ENCODE results near the gene PPP2R2C. TPM values are rescaled to one million over a fixed set of nuclear protein-coding genes. Genes with fewer than 3 reads are reported as not detected.
A peak's percentile ranks its signal among the peaks of the same experiment; 100 is the strongest.

PPP2R2C gene
- total and polyA plus RNA-seq, 9 of the 15 experiments (the other 6 are each of a cell fraction or from before 2014, with no cell fraction given) = 0.04 to 0.06 TPM; not detected in 7

DNA sequence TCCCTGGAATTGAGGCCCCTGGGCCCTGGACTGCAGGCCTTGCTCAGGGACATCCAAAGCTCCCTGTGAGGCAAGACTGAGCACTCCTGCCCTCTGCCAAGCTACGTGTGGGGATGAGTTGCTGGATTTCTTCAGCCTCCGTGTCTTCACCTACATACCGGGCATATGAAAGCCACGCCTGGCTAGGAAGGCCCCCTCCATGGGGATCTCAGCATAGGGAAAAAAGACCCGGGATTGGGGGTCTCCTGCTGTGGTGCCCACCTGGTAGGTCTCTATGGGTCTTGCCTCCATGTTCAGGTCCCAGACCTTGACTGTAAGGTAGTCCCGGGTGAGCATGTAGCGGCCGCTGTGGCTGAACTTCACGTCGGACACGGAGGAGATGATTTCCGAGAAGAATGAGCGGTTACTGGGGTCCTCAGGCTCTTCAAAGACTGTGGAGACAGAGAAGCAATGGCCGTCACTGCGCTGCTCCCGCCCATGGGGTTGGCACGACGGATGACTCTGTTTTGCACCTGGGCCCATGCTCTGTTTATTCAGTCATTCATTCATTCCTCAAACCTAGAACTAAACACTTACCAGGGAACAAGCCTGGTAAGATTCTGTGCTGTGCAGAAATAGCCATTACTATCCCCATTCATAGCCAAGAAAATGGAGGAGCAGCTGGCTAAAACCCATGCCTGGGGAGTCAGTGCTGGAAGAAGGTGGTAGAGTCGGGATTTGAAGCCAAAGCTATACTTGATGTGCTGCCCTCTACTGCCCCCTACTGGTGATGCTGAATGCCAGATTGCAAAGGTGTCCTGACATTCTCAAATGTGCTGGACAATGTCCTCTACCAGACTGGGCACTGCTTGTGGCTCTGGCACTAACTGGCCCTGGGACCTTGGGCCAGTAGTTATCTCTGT, 138.9 kb downstream of the PPP2R2C start (continued):
- TF ChIP-seq PTBP1 (IDR thresholded peaks at IDR 0.05; ENCODE audit: low read depth, low read length) = no peak
- no peak for TF ChIP-seq PHB2 (IDR thresholded peaks at IDR 0.05; ENCODE audit: low read depth)
- no peak for TF ChIP-seq CHD2 (IDR thresholded peaks at IDR 0.05; ENCODE audit: low read depth, low read length)
- no peak for TF ChIP-seq FOXM1 (IDR thresholded peaks at IDR 0.05; ENCODE audit: low read depth)
- no peak for TF ChIP-seq FOXM1 (CRISPR knock-in tag; IDR thresholded peaks at IDR 0.05; ENCODE audit: low read depth)
- TF ChIP-seq, protein P1, sequence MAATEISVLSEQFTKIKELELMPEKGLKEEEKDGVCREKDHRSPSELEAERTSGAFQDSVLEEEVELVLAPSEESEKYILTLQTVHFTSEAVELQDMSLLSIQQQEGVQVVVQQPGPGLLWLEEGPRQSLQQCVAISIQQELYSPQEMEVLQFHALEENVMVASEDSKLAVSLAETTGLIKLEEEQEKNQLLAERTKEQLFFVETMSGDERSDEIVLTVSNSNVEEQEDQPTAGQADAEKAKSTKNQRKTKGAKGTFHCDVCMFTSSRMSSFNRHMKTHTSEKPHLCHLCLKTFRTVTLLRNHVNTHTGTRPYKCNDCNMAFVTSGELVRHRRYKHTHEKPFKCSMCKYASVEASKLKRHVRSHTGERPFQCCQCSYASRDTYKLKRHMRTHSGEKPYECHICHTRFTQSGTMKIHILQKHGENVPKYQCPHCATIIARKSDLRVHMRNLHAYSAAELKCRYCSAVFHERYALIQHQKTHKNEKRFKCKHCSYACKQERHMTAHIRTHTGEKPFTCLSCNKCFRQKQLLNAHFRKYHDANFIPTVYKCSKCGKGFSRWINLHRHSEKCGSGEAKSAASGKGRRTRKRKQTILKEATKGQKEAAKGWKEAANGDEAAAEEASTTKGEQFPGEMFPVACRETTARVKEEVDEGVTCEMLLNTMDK (IDR thresholded peaks at IDR 0.05; ENCODE audit: borderline replicate concordance, insufficient read depth, low read depth, low read length, poor library complexity, severe bottlenecking) = peak; percentile 56
- TF ChIP-seq, protein P2, sequence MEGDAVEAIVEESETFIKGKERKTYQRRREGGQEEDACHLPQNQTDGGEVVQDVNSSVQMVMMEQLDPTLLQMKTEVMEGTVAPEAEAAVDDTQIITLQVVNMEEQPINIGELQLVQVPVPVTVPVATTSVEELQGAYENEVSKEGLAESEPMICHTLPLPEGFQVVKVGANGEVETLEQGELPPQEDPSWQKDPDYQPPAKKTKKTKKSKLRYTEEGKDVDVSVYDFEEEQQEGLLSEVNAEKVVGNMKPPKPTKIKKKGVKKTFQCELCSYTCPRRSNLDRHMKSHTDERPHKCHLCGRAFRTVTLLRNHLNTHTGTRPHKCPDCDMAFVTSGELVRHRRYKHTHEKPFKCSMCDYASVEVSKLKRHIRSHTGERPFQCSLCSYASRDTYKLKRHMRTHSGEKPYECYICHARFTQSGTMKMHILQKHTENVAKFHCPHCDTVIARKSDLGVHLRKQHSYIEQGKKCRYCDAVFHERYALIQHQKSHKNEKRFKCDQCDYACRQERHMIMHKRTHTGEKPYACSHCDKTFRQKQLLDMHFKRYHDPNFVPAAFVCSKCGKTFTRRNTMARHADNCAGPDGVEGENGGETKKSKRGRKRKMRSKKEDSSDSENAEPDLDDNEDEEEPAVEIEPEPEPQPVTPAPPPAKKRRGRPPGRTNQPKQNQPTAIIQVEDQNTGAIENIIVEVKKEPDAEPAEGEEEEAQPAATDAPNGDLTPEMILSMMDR (IDR thresholded peaks at IDR 0.05 in 2 of 3, conservative IDR thresholded peaks at IDR 0.05 in 1 of 3; ENCODE audit: insufficient read depth in 2 of 3, low read depth in 1 of 3, low read length in 3 of 3) = peak; percentile 61 to 78 (median 63)
- no peak for TF ChIP-seq ZNF3 (CRISPR knock-in tag; IDR thresholded peaks at IDR 0.05)
- TF ChIP-seq, protein P3, sequence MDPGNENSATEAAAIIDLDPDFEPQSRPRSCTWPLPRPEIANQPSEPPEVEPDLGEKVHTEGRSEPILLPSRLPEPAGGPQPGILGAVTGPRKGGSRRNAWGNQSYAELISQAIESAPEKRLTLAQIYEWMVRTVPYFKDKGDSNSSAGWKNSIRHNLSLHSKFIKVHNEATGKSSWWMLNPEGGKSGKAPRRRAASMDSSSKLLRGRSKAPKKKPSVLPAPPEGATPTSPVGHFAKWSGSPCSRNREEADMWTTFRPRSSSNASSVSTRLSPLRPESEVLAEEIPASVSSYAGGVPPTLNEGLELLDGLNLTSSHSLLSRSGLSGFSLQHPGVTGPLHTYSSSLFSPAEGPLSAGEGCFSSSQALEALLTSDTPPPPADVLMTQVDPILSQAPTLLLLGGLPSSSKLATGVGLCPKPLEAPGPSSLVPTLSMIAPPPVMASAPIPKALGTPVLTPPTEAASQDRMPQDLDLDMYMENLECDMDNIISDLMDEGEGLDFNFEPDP (CRISPR knock-in tag; IDR thresholded peaks at IDR 0.05) = no peak
- no peak for TF ChIP-seq LCOR (CRISPR knock-in tag; IDR thresholded peaks at IDR 0.05)
- TF ChIP-seq CBX5 (IDR thresholded peaks at IDR 0.05; ENCODE audit: borderline replicate concordance, low read depth) = 0 out of 2 replicates have a peak, but pooled peaks have one; percentile 32
- no peak for TF ChIP-seq ARID1B (IDR thresholded peaks at IDR 0.05)
- TF ChIP-seq ZNF184 (CRISPR knock-in tag; IDR thresholded peaks at IDR 0.05) = no peak
- no peak for TF ChIP-seq TBP (optimal IDR thresholded peaks at IDR 0.05; ENCODE audit: low read depth, low read length)
- no peak for TF ChIP-seq RNF2 (IDR thresholded peaks at IDR 0.05)
- no peak for TF ChIP-seq ZNF124 (CRISPR knock-in tag; IDR thresholded peaks at IDR 0.05)
- TF ChIP-seq CAMTA2 (CRISPR knock-in tag; conservative IDR thresholded peaks at IDR 0.05) = no peak
- peak in 1 of 2 experiments; percentile 71; a peak in 2 of 3 replicates for TF ChIP-seq CBX3 (IDR thresholded peaks at IDR 0.05; ENCODE audit: borderline replicate concordance in 1 of 2, low read length in 2 of 2)
- 0 out of 2 replicates have a peak, but pooled peaks have one; percentile 13 for TF ChIP-seq SMC3 (conservative IDR thresholded peaks at IDR 0.05; ENCODE audit: insufficient read depth, low read depth, low read length)
- TF ChIP-seq MYNN (IDR thresholded peaks at IDR 0.05) = no peak
- TF ChIP-seq MYNN (CRISPR knock-in tag; IDR thresholded peaks at IDR 0.05) = no peak
- no peak for TF ChIP-seq ZNF589 (CRISPR knock-in tag; IDR thresholded peaks at IDR 0.05; ENCODE audit: low read depth)
- TF ChIP-seq CREM (IDR thresholded peaks at IDR 0.05; ENCODE audit: low read depth) = no peak
